Fibroblast of pulmonary artery (primary cell): Measurements from ENCODE around the gene RNF135.
"Not testable (repeated sequence)": the region's sequence is repeated elsewhere in the genome, so short reads cannot be mapped to it uniquely, and the experiment has no call there.

Experiments
- DNase-seq: peaks from one replicate; pipeline ENCODE4 v3.0.0-alpha.2; 2010; ENCODE audit warnings: low read depth
- H3K4me3 ChIP-seq: replicated peaks from 2 replicates; pipeline ENCODE4 v1.5.1; 2011; ENCODE audit warnings: low read depth, mild to moderate bottlenecking, control low read depth, low read length, moderate library complexity
- TF ChIP-seq, protein P1 (sequence below): IDR thresholded peaks from 2 replicates; pipeline ENCODE4 v1.5.1; 2011; ENCODE audit warnings: mild to moderate bottlenecking, control low read depth, low read length, inconsistent platforms; ENCODE audit errors: missing control alignments

Gene RNF135

DNA sequence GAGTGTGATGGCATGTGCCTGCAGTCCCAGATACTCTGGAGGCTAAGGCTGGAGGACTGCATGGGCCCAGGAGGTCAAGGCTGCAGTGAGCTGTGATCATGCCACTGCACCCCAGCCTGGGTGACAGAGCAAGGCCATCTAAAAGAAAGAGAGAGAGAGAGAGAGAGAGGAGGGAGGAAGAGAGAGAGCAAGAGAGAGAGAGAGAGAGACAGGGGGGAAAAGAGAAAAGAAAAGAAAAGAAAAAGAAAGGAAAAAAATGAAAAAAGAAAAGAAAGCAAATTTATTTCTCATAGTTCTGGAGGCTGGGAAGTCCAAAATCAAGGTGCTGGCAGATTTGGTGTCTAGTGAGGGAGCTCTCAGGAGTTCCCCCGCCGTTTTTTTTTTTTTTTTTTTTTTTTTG, 33.3 kb downstream of the RNF135 start:
- DNase-seq: no peak
- TF ChIP-seq, protein P1, sequence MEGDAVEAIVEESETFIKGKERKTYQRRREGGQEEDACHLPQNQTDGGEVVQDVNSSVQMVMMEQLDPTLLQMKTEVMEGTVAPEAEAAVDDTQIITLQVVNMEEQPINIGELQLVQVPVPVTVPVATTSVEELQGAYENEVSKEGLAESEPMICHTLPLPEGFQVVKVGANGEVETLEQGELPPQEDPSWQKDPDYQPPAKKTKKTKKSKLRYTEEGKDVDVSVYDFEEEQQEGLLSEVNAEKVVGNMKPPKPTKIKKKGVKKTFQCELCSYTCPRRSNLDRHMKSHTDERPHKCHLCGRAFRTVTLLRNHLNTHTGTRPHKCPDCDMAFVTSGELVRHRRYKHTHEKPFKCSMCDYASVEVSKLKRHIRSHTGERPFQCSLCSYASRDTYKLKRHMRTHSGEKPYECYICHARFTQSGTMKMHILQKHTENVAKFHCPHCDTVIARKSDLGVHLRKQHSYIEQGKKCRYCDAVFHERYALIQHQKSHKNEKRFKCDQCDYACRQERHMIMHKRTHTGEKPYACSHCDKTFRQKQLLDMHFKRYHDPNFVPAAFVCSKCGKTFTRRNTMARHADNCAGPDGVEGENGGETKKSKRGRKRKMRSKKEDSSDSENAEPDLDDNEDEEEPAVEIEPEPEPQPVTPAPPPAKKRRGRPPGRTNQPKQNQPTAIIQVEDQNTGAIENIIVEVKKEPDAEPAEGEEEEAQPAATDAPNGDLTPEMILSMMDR: no peak
- no peak overlapping the region for H3K4me3 ChIP-seq

DNA sequence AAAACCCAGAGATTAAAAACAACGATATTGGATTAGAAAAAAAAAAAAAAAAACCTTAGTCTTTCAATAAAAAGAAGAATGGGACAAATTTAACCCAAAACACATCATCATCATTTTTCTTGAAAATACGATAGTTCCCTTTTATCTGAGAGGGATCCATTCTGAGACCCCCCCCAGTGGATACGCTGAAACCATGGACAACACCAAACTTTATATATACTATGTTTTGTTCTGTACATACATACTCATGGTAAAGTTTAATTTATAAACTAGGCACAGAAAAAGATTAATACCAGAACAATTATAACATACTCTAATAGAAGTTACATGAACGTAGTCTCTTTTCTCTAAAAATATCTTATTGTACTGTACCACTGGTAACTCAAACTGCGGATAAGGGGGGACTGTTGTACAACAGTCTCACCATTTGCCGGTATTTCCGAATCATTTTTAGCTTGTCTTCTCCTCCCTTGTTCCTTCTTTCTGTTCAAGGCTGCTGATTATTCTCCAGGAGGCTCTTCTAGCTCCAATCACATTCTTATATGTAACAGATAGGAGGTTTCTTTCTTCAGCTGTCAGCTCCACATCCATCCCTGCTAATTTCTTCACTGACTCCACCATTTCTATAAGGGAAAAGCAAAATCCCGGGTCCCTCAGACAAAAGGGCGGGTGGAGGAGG, 37.0 kb downstream of the RNF135 start:
- no peak for DNase-seq
- TF ChIP-seq, protein P1: no peak
- peak overlapping the region; percentile 61 for H3K4me3 ChIP-seq

DNA sequence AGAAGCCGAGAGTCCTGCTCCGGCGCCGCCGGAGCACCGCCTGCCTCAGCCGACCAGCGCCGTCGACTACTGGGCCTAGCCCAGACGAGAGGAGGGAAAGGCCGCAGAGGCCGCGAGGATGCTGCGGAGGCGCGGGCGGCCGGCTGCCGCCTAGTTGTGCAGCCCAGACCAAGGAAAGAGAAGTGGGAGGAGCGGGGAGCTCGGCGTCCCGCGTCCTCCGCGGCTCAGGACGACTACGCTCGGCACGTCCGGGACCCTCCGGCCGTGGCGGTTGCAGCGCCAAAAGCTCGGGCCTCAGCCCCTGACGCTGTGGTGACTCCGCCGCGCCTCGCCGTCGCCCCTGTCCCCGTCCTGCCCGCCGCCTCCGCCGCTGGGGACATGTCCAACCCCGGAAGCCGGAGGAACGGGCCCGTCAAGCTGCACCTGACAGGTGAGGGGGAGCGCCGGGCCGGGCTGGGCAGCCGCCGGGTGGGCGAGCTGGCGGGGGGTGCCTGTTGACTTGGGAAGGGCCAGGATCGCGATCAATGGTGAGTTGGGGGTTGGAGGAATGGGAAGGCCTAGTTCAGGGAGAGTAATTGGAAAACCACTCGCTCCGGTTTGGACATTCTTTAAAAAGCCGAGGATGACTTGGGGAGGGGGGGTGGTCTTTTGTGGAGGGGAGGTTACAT, 37.7 kb downstream of the RNF135 start:
- peak; percentile 65 for DNase-seq
- H3K4me3 ChIP-seq: peak overlapping the region; percentile 61
- TF ChIP-seq, protein P1: no peak

DNA sequence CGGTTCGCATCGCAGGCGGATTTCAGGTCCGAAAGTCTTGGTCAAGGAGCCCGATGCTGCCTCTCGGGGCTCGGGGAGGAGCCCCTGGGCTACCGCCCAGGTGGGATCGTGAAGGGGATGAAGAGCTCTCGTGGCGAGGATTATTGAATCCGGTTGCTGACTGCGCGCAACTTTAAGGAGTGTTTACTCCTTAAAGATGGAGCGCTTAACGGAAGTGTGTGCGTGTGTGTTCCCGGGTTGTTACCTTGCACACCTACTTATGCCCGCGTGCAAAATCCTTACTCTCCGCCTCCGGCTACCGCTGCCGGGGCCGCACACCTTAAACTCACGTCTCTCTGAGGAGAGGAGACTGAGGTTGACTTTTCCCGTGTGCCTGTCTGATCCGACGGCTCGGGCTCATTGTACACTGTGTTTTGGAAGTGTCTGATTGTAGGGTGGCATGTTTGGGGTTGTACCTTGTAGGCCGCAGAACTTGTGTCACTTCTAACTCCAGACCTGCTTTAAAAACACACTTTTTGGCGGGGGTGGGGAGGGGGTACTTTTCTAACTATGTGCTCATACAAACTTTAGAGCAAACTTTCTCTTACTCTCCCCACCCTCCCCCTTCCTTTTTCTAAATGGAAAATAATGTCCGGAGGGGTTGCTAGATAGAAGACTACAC, 38.3 kb downstream of the RNF135 start:
- peak; percentile 16 for DNase-seq
- peak overlapping the region; percentile 61 for H3K4me3 ChIP-seq

DNA sequence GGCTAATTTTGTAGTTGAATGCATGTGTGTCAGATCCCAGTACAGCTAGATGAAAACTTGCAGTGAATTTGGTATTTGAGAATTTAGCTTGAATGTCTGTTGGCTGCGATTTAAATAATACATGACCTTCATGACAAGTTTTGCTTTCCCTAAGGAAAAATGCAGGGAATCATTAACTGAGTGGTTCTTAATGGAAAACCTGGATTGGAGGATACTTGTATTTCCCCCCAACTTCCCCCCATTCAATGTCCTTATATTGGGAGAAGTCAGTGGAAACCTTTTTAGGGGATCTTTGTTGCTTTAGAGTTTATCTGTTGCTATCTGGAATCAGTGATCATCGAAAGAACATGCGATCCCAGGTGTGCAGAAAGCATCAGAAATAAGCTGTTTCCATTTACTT, 39.2 kb downstream of the RNF135 start:
- H3K4me3 ChIP-seq, DNase-seq: not testable (repeated sequence)

DNA sequence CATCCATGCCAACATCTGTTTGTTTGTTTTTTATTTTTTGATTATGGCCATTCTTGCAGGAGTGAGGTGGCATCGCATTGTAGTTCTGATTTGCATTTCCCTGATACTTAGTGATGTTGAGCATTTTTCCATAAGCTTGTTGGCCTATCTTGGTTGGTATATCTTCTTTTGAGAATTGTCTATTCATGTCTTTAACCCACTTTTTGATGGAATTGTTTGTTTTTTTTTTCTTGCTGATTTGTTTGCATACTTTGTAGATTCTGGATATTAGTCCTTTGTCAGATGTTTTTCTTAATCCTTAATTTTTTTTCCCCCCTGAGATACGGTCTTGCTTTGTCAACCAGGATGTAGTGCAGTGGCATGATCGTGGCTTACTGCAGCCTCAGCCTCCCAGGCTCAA, 43.0 kb downstream of the RNF135 start:
- TF ChIP-seq, protein P1: no peak
- DNase-seq: no peak
- no peak overlapping the region for H3K4me3 ChIP-seq

DNA sequence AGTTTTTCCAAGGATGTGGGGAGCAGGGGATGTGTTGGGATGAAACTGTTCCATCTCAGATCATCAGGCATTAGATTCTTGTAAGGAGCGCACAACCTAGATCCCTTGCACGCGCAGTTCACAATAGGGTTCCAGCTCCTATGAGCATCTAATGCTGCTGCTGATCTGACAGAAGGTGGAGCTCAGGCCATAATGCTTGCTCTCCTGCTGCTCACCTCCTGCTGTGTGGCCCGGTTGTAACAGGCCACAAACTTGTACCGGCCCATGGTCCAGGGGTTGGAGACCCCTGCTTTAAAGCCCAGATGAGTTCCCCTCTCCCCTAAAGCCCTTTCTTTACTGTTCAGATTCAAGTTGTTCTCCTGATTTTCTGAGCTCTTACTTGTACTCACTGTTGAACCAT, 44.8 kb downstream of the RNF135 start:
- no peak overlapping the region for H3K4me3 ChIP-seq
- TF ChIP-seq, protein P1: no peak
- peak; percentile 6 for DNase-seq
